Tibial artery (tissue), 4 donors: ENCODE data around the gene SCN3B.

ENCODE experiments used
- DNase-seq, 2 donors: peaks; one replicate each; pipeline ENCODE4 v3.0.0-alpha.2; 2019
- H3K27ac ChIP-seq, 2 donors: fragments of 200-600 bp; sonication (generic) in 1 of 2; 1 replicate in 1 of 2; 2 replicates in 1 of 2; pipeline ENCODE4 v1.5.1; 2018 to 2019; ENCODE audit warnings: mild to moderate bottlenecking in 1 of 2
- H3K27me3 ChIP-seq, 2 donors: fragments of 200-600 bp; sonication (generic) in 1 of 2; one replicate each; pipeline versions ENCODE4 v1.5.1 to v1.6.0; 2016 to 2019
- H3K36me3 ChIP-seq, 3 donors: fragments of 200-600 bp; sonication (generic) in 2 of 3; one replicate each; pipeline ENCODE4 v1.5.1; 2016 to 2019; ENCODE audit warnings: mild to moderate bottlenecking in 2 of 3
- H3K4me1 ChIP-seq, 4 donors: fragments of 200-600 bp; sonication (generic) in 2 of 4; 1 replicate in 3 of 4; 2 replicates in 1 of 4; pipeline ENCODE4 v1.5.1; 2016 to 2019
- H3K4me3 ChIP-seq, 2 donors: fragments of 200-600 bp; sonication (generic) in 1 of 2; 1 replicate in 1 of 2; 2 replicates in 1 of 2; pipeline ENCODE4 v1.5.1; 2018 to 2019; ENCODE audit warnings: mild to moderate bottlenecking in 2 of 2
- H3K9me3 ChIP-seq, 3 donors: fragments of 200-600 bp; sonication (generic) in 1 of 3; one replicate each; pipeline ENCODE4 v1.5.1; 2016 to 2019
- intact Hi-C: fragments of 100-400 bp; cut with DNase I; formaldehyde crosslinking; loops from one replicate; pipeline ENCODE4 v1.15.0; 2023; ENCODE audit warnings: low total_unique reads
- TF ChIP-seq, protein P1 (sequence below), 2 experiments: fragments of 200-600 bp in 1 of 2; fragments of 450-650 bp in 1 of 2; IDR thresholded peaks; one replicate each; pipeline ENCODE4 v1.5.1; 2017 to 2019; ENCODE audit warnings: antibody characterized with exemption in 2 of 2, mild to moderate bottlenecking in 1 of 2, moderate library complexity in 1 of 2

SCN3B gene

DNA sequence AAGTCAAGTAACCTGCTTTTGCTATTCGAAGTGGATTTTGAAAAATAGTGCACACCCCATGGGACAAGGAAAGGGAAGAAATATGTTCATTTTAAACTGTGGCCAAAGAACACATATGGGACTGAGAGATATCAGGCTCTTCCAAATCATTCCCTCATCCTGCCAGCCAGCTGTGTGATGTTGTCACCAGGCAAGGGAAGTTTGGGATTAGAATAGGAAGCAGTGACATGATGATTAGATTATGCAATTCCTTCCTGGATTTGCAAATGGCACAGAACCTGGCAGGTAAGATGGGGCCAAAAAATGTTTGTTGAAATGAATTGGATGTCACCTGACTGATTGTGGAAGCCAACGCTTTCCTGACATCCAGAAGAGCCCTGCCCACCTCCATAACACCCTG lies 4.9 kb upstream of the SCN3B start:
- TF ChIP-seq, protein P1, sequence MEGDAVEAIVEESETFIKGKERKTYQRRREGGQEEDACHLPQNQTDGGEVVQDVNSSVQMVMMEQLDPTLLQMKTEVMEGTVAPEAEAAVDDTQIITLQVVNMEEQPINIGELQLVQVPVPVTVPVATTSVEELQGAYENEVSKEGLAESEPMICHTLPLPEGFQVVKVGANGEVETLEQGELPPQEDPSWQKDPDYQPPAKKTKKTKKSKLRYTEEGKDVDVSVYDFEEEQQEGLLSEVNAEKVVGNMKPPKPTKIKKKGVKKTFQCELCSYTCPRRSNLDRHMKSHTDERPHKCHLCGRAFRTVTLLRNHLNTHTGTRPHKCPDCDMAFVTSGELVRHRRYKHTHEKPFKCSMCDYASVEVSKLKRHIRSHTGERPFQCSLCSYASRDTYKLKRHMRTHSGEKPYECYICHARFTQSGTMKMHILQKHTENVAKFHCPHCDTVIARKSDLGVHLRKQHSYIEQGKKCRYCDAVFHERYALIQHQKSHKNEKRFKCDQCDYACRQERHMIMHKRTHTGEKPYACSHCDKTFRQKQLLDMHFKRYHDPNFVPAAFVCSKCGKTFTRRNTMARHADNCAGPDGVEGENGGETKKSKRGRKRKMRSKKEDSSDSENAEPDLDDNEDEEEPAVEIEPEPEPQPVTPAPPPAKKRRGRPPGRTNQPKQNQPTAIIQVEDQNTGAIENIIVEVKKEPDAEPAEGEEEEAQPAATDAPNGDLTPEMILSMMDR (IDR thresholded peaks at IDR 0.05) = no peak
- H3K36me3 ChIP-seq = no peaks in the 10 kb centered on the region

GRCh38 chr11:123653827-123654565 lies 428 bp downstream of the SCN3B start:
- TF ChIP-seq, protein P1 (IDR thresholded peaks at IDR 0.05) = no peak

More for the DNA sequence above, 4.9 kb upstream of the SCN3B start:
- Histone ChIP-seq H3K4me3 (no peak overlapping the region), H3K27ac (no peak overlapping the region), H3K27me3 (peaks cover 0 to 26% of the 10 kb centered on the region in 2 donors), H3K9me3 (no peaks in the 10 kb centered on the region), H3K4me1 (peaks cover 0 to 8% (median 7%) of the 10 kb centered on the region in 4 donors)
- no peak for DNase-seq
- intact Hi-C loops = no loop called here

DNA sequence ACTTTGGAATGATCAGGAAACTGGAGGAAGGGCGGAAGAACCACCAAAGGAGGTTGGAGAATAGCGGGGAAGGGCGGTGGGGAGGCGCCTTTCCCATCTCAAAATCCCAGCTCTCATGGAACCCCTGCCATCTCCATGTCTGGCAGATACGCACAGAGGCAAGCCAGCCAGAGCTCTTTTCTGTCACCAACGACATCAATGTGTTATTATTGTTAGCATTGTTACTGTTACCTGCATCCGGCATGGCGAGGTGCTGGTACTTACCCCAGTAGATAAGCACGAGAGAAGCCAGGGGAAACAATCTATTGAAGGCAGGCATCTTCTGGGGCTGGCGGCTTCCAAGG lies 969 bp downstream of the SCN3B start:
- Histone ChIP-seq H3K27me3 (peaks cover 0 to 44% of the 10 kb centered on the region in 2 donors), H3K4me3 (peak overlapping the region in 1 of 2 donors; percentile 50), H3K9me3 (no peaks in the 10 kb centered on the region), H3K27ac (no peak overlapping the region), H3K4me1 (peaks cover 0 to 18% (median 13%) of the 10 kb centered on the region in 4 donors), H3K36me3 (no peaks in the 10 kb centered on the region)
- intact Hi-C loops = no loop called here
- TF ChIP-seq, protein P1 (IDR thresholded peaks at IDR 0.05) = no peak
- DNase-seq = no peak

More at GRCh38 chr11:123653827-123654565, 428 bp downstream of the SCN3B start:
- Histone ChIP-seq H3K27ac (no peak overlapping the region), H3K4me3 (peak overlapping the region; percentile 34 to 50), H3K9me3 (no peaks in the 10 kb centered on the region), H3K36me3 (no peaks in the 10 kb centered on the region), H3K4me1 (peaks cover 0 to 18% (median 13%) of the 10 kb centered on the region in 4 donors), H3K27me3 (peaks cover 0 to 44% of the 10 kb centered on the region in 2 donors)
- intact Hi-C loops = no loop called here
- DNase-seq = peak in 1 of 2 donors; percentile 24

DNA sequence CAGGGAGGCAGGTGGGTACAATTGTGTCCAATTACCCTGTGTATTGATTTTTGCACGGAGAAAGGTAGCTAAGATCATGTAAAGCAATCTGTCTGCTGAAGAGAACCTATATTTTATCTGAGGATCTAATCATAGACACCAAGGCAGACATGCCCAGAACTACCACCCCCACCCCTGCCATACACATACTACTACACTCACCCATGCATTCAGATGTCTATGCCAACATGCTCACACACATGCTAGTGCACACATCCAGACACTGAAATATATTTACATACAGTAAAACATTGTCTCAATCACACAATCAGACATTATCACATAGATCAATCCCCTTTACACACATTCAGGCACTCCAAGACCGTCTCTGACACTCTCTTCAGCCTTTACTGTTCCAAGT lies 1.8 kb downstream of the SCN3B start:
- Histone ChIP-seq H3K27me3 (peaks cover 0 to 44% of the 10 kb centered on the region in 2 donors), H3K4me3 (no peak overlapping the region), H3K27ac (no peak overlapping the region), H3K4me1 (peaks cover 0 to 18% (median 13%) of the 10 kb centered on the region in 4 donors), H3K9me3 (no peaks in the 10 kb centered on the region), H3K36me3 (no peaks in the 10 kb centered on the region)
- intact Hi-C loops = no loop called here
- TF ChIP-seq, protein P1 (IDR thresholded peaks at IDR 0.05) = no peak
- DNase-seq = no peak

DNA sequence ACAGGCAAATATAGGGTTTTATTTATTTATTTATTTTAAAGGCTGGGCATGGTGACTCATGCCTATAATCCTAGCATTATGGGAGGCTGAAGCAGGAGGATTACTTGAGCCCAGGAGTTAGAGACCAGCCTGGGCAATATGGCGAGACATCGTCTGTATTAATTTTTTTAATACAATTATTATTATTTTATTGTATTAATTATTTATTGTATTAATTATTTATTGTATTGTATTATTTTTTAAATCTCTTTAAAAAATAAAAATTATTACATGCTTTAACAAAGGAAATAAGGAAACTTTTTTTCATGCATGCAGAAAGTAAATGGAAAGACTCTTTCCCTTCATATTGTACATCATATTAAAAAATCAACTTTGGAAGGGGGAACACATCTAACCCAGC lies 3.5 kb downstream of the SCN3B start:
- Histone ChIP-seq H3K27me3 (peaks cover 0 to 38% of the 10 kb centered on the region in 2 donors), H3K27ac (no peak overlapping the region), H3K9me3 (no peaks in the 10 kb centered on the region), H3K4me3 (no peak overlapping the region), H3K4me1 (peaks cover 0 to 18% (median 13%) of the 10 kb centered on the region in 4 donors), H3K36me3 (no peaks in the 10 kb centered on the region)
- no peak for DNase-seq
- intact Hi-C loops = no loop called here
- TF ChIP-seq, protein P1 (IDR thresholded peaks at IDR 0.05) = no peak
